Stimulated activated CD4-positive, alpha-beta T cell treated with anti-CD3 and anti-CD28 coated beads, Interleukin-4, amount 100 ng/mL, for 4 hours (primary cell): ENCODE results near the gene SNTG2.
A peak's percentile ranks its signal among the peaks of the same experiment; 100 is the strongest.
"Not testable (repeated sequence)": the region's sequence is repeated elsewhere in the genome, so short reads cannot be mapped to it uniquely, and the experiment has no call there.

Source experiments
- DNase-seq, 2 experiments: peaks; one replicate each; pipeline ENCODE4 v3.0.0-alpha.2; 2020

Gene SNTG2

DNA sequence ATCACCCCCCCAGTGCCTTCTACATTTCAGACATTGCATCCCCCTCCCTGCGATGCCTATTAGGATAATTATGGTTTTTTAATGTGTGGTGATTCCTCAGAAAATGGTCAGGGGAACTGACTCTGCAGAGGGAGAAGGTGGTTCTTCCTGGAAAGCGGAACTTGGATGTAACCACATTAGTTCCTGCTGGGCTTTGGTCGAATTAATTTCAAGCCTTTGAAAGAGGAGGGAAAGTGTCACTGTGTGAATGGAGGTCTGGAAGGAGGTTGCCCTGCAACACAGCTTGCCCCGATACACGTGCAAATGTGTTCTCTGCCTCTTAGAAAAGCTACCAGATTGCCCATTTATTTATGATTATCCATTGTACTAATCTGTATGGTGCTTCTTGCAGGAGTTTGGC is 399.5 kb downstream of the SNTG2 start:
- DNase-seq = no peak

DNA sequence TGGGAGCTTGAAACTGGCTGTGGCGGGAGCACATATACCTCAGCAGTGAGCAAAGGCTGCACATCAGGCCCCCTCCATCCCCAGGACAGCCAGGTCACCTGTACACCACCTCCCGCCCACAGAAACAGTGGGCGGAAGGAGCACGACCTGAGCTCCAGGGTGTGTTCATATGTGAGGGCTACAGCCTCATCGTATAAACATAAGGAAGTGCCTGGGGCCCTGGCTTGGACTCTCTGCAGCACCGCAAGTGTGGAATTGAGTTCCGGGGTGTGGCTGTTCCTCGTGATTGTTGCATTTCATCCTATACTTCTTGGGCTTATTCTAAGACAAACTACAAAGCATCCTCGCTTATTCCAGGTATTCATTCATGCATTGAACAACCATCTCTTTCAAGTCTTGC is 402.5 kb downstream of the SNTG2 start:
- DNase-seq = no peak

DNA sequence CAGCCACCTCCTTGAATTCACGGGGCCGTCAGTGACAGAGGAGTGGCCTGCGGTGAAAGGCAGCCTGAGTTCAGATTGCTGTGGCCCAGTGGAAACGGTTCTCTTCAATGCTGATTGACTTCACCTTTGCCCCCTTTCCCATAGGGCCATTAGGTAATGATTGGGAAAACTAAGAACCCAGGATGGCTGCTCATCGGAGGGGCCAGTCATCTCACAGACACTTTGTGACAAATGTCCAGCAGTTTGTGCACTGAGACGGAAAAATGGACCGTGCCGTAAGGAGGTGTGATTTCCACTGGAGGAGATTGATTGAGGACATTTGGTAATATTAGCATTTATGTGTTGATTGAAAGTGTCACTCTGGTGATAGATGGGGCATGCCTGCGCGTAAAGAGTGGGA is 402.9 kb downstream of the SNTG2 start:
- DNase-seq = no peak

DNA sequence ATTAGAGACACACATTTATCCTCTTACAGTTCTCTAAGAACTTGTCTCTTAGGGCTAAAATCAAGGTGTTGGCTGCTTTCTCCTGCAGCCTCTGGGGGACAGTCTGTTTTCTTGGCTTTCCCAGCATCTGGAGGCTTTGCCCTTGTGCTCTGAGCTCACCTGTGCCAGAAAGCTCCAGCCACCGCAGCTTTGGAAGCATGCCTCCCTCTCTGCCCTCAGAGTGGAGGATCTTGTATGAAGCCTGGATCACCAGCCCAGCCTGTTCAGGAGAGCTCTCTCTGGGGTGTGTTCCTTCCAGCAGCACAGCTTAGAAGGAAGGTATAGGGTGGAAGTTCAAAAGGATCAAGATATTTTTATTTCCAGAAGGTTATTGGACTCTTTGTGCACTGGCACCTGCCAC is 409.5 kb downstream of the SNTG2 start:
- DNase-seq = no peak

DNA sequence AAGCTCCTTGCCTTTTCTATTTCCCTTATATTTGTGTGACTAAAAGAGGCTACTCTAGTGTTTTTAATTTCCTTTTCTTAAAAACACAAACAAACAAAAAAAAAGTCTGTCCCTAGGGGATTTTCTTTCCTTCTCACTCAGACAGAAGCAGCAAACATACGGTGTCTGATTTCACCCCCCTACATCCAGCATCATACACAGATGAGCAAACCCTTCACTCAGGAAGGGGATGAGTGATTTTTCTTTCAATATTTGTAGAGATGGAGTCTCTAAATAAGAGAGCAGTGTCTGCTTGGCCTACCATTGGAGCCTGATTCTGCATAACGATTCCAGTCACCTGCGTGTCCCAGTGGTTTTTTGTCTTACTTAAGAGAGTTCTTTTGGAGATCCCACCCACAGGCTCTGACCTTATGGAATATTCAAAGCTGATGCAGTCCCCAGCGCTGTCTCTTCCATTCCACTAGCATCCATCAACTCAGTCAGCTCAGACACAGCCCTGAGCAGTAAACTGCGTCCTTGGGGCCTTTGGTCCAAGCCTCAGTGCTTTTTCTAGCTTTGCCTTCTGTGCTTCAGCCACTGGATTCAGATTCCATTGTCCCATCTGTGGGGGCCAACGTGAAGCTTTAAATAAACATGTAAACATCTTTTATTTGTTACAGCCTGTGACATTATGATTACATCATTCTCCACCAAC is 410.1 kb downstream of the SNTG2 start:
- no peak for DNase-seq

DNA sequence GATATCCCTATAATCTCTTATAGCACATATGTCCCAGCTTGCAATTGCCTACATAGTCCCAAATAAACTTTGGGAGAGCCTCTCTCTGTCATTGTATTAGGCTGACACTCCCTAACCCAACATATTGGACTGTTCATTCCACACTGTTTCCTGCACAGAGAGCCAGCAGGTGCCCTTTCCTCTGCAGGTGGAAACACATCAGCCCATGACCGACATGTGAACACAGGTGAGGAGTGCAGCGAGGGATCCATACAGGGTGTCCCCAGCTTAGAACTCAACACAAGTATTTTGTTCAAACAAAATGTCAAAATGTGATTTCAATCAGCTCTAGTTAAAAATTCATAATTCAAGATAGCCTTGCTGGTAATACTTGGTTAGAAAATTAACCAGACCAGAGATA is 412.7 kb downstream of the SNTG2 start:
- DNase-seq = no peak

DNA sequence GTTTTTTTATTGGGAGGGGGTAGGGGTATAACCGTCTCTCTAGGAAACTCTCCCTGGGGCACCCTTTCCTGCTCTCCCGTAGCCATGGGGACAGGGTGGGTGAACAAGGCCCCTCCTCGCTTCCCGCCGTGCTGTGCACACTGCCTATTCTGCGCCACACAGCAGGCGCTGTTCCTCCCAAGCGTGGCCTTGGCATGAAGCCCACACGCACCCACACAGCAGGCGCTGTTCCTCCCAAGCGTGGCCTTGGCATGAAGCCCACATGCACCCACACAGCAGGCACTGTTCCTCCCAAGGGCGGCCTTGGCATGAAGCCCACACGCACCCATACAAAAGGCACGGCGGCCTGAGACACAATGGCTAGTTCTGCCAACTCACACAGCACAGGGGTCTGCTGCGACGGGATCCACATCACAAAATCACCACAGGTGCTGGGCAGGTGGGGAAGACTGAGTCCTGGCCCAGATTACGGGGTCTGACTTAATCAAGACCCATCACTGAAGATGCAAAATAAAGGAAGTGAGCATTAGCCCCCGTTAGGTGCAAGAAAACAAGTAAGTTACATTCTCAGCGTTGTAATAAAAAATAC is 416.0 kb downstream of the SNTG2 start:
- DNase-seq = peak; percentile 14 to 43

DNA sequence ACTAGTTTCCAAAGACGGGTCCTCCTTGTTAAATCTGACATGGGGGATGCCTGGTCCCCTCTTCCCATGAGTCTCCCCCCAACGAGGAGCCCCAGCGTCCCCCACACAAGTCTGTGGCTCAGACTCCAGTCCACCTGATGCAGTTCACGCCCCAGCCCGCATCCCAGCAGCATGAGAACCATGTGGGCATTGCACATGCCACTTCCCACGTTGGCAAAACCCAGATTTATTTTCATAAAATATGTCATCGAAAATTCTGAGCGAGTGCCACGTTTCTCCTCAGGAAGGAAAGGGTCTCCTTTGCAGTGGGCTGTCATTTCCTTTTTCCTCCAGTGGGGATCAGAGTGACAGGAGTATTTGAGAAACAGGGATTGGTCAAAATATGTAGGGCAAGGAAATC is 417.0 kb downstream of the SNTG2 start:
- DNase-seq = no peak

DNA sequence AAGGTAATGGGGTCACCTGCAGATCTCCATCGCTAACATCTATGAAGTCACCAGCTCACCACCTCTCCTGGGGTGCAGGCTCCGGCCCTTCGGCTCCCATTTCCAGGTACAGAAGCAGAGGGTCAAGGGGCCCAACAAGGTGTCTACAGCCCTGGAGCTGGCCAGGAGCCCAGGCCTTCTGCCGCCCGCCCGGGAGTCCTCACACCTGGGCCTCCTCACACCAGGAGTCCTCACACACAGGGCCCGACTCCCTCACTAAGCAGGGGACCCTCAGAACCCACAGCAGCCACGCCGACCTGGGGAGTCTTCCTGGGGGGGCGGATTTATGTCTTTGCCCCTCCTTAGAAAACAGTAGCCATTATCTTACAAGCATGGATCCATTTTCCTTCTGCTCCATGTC is 419.3 kb downstream of the SNTG2 start:
- no peak for DNase-seq

DNA sequence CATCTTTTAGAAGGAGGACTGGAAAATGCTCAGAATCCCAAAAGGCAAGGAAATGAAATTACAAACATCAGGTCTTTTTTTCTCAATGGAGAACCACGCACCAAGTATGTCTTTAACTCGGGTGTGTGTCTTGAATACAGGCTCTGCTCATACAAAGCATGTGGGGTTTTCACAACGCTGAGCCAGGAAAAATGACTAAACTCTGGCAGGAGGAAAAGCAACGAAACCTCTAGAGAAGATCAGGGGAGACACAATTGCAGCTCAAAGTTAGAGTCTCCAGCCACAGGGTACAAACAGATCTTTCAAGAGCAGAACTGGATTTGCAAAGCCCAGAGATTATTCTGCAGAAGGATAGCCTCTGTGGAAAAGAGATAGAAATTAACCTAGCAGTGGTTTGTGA is 419.8 kb downstream of the SNTG2 start:
- DNase-seq = no peak

DNA sequence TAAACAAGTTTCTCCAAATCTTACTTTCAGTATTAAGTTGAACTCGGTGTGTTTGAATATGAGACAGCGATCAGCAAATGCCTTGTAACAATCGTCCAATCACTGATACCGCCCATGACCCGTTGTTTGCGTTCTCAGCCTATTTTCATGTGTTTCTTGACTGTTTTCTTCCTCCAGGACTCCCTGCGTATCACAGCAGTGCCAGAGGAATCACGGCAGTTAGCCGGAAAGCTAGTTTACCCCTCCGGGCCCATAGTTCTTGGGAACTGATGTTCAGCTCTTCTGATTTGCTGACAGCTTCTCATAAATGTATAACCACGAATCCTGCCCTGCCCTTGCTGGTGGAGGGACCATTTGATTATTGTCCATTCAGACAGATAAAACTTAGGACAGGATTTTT is 420.4 kb downstream of the SNTG2 start:
- DNase-seq = no peak

DNA sequence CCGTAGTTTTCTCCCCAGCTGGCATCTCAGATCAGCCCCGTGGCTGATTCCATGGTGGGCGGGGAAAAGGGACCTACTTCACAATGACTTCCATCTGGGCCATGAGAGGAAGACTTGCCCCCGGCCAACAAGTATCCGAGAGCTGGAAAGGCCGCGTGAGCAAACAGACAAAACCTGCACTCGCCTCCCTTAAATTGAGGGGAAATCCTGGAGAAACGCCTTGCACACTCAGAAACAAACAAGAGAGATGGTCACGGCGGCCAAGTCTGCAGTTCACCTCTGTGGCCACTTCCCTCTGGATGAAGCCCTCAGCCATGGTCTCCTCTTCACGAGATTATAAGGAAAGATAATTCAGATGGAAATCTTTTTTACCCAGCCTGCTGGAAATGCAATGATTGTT is 423.2 kb downstream of the SNTG2 start:
- DNase-seq = no peak

DNA sequence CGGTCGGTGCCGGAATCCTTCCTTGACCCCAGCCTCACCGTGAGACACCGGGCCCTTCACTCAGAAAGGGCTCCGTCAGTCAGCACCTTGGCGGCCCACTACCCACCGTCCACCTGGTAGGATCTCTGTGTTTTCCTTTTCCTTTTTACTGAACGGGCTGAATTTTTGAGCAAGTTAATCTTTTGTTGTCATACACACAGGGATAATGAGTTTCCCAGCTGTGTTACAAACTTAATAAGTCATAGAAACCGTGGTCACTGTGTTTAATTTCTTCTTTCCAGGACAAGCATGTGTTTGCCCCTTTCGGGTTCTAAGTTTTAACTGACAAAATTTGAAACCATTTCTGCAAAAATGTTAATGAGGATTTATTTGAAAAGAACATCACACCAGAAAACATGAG is 423.6 kb downstream of the SNTG2 start:
- no peak for DNase-seq

DNA sequence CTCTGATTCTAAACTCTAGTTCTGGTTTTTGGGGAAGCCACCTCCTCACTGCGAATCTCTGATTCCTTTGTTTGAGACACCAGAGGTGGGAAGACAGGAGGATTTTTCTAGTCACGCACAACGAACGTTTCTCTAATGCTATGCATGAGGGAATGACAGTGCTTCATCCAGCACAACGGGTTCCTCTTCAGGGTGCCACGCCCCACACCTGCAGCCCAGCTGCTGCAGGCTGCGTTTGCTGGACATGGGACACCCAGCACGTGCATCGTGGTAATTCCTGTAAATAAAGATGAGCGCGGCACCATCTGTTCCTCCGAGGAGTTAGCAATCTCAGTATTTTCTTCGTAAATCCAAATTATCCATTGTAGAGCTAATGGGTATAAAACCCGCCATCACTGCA is 425.1 kb downstream of the SNTG2 start:
- no peak for DNase-seq

DNA sequence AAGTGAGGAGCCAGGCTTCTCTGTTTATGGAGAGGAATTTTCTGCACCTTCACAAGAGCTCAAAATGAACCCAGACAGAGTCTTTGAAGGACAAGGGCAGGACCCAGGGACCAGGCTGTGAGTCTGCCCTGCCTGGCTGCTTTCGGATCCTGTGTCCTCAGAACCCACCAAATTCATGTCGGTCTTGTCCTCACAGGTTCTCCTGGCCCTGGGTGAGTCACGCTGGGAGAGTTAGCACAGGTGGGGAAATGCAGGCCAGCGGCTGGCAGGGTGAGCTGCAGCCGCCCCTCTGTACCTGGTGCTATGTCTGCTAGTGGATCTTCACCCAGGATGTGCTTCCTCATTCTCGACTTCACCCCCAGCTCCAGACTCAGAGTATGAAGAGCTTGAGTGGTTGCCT is 426.8 kb downstream of the SNTG2 start:
- DNase-seq = no peak

DNA sequence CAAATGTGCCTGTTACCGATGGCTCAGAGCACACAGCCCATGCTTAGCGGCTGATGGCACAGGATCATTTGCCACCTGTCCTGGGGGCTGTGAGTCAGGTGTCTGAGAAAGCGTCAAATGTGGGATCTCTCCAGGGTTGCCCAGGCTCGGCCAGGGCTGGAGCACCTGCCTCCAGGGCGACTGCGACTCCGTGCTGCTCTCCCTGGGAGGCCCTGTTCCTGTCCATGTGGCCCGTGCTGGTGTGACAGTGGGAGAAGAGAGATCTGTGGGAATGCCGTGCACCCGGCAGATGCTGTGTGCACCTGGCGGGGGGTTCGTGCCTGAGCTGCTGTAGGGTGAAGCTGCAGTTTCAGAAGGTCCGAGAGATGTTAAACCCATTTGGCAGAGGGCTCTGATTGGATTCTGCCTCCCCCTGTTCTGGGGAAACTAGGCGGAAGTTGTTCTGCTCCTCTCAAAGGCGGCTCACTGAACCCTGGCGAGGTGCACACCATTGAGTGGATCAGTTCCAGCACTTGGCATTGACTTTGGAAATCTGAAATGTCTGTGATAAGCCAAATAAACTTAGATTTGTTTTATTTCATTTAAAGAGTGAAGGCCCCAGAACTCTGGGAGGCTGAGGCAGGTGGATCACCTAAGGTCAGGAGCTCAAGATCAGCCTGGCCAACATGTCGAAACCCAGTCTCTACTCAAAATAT is 428.0 kb downstream of the SNTG2 start:
- DNase-seq = no peak

DNA sequence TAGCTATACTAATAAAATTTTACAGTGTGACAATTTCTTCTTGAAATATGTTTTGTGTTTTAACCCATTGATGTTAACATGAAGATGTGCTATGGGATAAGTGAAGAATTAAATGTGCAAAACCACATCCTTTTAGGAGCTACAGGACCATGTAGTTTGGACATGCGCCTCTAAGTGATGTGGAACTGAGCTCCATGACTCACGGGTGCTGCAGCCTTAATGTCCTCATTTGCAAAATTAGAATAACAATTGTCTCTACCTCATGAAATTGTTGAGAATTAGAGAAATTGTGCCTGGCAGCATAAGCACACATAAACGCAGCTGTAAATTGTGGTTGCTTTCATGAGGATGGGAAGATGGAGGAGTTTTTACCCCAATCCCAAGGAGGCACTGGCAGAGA is 431.0 kb downstream of the SNTG2 start:
- DNase-seq = no peak

DNA sequence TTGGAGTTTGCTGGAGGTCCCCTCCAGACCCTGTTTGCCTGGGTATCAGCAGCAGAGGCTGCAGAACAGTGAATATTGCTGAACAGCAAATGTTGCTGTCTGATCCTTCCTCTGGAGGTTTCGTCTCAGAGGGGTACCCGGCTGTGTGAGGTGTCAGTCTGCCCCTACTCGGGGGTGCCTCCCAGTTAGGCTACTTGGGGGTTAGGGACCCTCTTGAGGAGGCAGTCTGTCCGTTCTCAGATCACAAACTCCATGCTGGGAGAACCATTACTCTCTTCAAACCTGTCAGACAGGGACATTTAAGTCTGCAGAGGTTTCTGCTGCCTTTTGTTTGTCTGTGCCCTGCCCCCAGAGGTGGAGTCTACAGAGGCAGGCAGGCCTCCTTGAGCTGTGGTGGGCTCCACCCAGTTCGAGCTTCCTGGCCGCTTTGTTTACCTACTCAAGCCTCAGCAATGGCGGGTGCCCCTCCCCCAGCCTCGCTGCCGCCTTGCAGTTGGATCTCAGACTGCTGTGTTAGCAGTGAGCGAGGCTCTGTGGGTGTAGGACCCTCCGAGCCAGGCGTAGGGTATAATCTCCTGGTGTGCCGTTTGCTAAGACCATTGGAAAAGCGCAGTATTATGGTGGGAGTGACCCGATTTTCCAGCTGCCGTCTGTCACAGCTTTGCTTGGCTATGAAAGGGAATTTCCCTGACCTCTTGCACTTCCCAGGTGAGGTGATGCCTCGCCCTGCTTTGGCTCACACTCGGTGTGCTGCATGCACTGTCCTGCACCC is 437.5 kb downstream of the SNTG2 start:
- not testable (repeated sequence) for DNase-seq

DNA sequence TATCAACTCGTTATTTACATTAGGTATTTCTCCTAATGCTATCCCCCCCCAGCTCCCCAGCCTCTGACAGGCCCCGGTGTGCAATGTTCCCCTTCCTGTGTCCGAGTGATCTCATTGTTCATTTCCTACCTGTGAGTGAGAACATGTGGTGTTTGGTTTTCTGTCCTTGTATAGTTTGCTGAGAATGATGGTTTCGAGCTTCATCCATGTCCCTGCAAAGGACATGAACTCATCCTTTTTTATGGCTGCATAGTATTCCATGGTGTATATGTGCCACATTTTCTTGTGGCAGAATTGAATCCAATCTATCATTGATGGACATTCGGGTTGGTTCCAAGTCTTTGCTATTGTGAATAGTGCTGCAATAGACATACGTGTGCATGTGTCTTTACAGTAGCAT is 439.5 kb downstream of the SNTG2 start:
- DNase-seq = not testable (repeated sequence)

DNA sequence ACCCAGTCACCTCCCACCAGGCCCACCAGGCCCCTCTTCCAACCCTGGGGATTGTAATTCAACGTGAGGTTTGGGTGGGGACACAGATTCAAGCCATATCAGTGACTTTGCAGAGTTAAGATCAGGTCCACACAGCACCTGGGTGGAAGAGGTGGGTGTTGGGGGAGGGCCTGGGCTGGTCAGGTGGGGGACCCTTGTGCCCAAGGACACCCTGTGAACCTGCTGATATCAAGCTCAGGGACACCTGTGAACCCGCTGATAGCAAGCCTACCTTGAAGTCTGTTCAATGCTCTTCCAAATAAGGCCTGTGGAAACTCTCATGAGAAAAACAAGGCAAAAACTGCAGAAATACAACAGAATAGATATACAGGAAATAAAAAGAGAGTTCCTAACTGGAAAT is 442.7 kb downstream of the SNTG2 start:
- no peak for DNase-seq

DNA sequence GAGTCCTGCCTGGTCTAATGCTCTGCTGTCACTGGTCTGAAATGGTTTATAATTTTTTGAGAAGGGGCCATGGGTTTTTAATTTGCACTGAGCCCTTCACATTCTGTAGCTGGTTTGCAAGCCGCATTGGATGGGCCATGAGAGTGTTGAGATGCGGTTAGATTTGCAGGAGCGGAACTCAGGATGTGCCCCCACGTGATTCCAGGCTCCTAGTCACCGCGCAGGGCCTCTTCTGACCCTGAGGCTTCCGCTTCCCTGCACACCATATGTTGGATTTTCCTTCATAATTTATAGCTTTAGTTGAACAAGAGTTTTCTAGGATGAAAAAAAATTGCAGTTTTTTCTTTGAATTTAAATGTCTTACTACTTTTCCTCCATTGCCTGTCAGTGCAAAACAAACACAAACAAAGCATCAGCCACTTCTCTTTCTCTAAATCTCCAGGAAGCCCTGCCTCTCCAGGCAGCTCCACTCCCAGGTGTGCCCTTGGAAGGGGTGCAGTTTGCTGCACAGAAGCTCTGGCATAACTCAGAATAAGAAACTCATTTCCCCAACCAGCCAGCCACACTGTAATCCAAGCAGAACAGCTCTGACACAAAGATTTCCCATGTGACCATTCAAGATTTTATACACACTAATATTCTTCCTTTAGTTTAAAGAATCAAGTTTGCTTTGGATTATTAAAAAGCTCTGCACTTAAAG is 444.2 kb downstream of the SNTG2 start:
- DNase-seq = no peak

DNA sequence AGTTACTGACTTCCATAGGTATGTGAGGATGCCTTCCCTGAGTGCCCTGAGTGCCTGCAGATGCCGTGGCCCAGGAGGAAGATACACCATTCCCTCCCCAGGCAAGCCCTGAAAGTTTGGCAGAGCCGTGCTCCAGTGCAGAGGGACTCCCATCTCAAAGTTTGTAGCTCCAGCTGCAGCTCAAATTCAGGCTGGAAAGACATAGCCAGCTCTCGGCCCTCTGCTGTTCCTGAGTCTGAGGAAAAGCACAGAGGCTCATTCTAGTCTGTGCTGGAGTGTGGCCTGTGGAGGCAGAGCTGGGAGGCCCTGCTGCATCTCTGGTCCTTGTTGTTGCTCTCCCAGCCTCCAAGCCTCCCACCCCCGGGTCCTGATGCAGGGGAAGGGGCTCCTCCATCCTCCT is 446.7 kb downstream of the SNTG2 start:
- DNase-seq = no peak

DNA sequence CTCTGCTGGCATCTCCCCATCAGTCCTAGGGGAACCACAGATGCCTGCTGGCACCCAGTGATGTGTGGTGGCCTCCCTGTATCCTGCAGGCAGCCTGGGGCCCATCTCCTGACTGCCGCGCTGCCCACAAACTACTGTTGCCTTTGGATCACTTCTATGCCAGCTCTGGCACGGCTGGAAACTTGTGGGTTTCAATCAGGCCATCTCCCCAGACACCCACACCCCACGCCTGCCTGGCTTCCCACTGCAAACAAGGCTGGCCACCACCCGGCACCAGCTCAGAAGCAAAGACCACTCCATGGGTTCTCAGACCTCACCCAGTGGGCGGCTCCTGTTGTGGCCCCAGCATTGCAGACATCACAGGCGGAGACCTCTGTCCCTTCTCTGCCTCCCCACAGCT is 447.5 kb downstream of the SNTG2 start:
- no peak for DNase-seq
